A549 (cell line): ENCODE data around the gene RABEPK.

ENCODE experiments used
- CEBPB ChIP-seq, 2 experiments: fragments of >200 bp in 1 of 2; sonication (Bioruptor Twin) in 1 of 2; formaldehyde crosslinking in 1 of 2; IDR thresholded peaks; 2 replicates each; pipeline ENCODE4 v1.6.1; 2012 to 2016
- CHD2 ChIP-seq: fragments of 150-350 bp; IDR thresholded peaks from 2 replicates; pipeline ENCODE4 v1.6.1; 2014; ENCODE audit warnings: low read length; ENCODE audit not compliant: partially characterized antibody
- CTCF ChIP-seq: fragments of >200 bp; sonication (Bioruptor Twin); formaldehyde crosslinking; IDR thresholded peaks from 3 replicates; pipeline ENCODE4 v1.5.1; 2016
- ELK1 ChIP-seq: fragments of 150-350 bp; IDR thresholded peaks from 2 replicates; pipeline ENCODE4 v1.6.1; 2014; ENCODE audit warnings: low read depth, mild to moderate bottlenecking, low read length
- KDM1A ChIP-seq: fragments of 200-600 bp; sonication (generic); IDR thresholded peaks from 2 replicates; pipeline ENCODE4 v1.6.1; 2016; ENCODE audit warnings: low read depth, mild to moderate bottlenecking
- PHF8 ChIP-seq: fragments of 200-600 bp; sonication (generic); IDR thresholded peaks from 2 replicates; pipeline ENCODE4 v1.6.1; 2016; ENCODE audit warnings: low read depth, mild to moderate bottlenecking, antibody characterized with exemption, moderate library complexity, borderline replicate concordance
- POLR2A ChIP-seq: IDR thresholded peaks from 2 replicates; pipeline ENCODE4 v1.6.1; 2012; ENCODE audit warnings: mild to moderate bottlenecking, low read length

GRCh38 chr9:125240649-125240999 is 40.3 kb downstream of the RABEPK start:
- TF ChIP-seq CTCF, result no peak
- no peak for TF ChIP-seq POLR2A
- TF ChIP-seq ELK1, result no peak
- TF ChIP-seq CEBPB (IDR thresholded peaks at IDR 0.05), result no peak
- no peak for TF ChIP-seq KDM1A
- TF ChIP-seq PHF8, result no peak
- TF ChIP-seq CHD2, result no peak
